CD14-positive monocyte (primary cell): ENCODE data around the gene QPCTL. TPM values are rescaled to one million over a fixed set of nuclear protein-coding genes. Genes with fewer than 3 reads are reported as not detected.
A peak's percentile ranks its signal among the peaks of the same experiment; 100 is the strongest.
"Not testable (repeated sequence)": the region's sequence is repeated elsewhere in the genome, so short reads cannot be mapped to it uniquely, and the experiment has no call there.

ENCODE experiments used
- DNase-seq, 3 donors: peaks; one replicate each; pipeline ENCODE4 v3.0.0-alpha.2; 2011 to 2022
- H2AFZ ChIP-seq: 2 replicates; pipeline ENCODE4 v1.6.0; 2012; ENCODE audit warnings: mild to moderate bottlenecking, low read depth, low read length, inconsistent platforms; ENCODE audit not compliant: insufficient read depth, poor library complexity, severe bottlenecking
- H3K27ac ChIP-seq, 2 donors: 1 replicate in 1 of 2; 2 replicates in 1 of 2; pipeline ENCODE4 v1.5.1; 2012 to 2013; ENCODE audit warnings: low read length in 2 of 2, control low read depth in 1 of 2, inconsistent platforms in 1 of 2, low read depth in 1 of 2, mild to moderate bottlenecking in 1 of 2
- H3K27me3 ChIP-seq, 2 donors: one replicate each; pipeline versions ENCODE4 v1.6.0 to v1.6.1; 2011 to 2013; ENCODE audit warnings: low read length in 2 of 2; ENCODE audit not compliant: control insufficient read depth in 2 of 2, insufficient read depth in 2 of 2
- H3K36me3 ChIP-seq, 2 donors: replicated peaks in 1 of 2; 1 replicate in 1 of 2; 2 replicates in 1 of 2; pipeline versions ENCODE4 v1.5.1 to v1.6.1; 2012 to 2013; ENCODE audit warnings: low read length in 2 of 2, control low read depth in 1 of 2, inconsistent platforms in 1 of 2, mild to moderate bottlenecking in 1 of 2; ENCODE audit not compliant: insufficient read depth in 2 of 2, control insufficient read depth in 1 of 2
- H3K4me1 ChIP-seq, 2 donors: 1 replicate in 1 of 2; 2 replicates in 1 of 2; pipeline versions ENCODE4 v1.5.1 to v1.6.1; 2012 to 2013; ENCODE audit warnings: low read length in 2 of 2, control low read depth in 1 of 2, inconsistent platforms in 1 of 2, mild to moderate bottlenecking in 1 of 2, moderate library complexity in 1 of 2; ENCODE audit not compliant: insufficient read depth in 2 of 2, control insufficient read depth in 1 of 2
- H3K4me2 ChIP-seq: replicated peaks from 2 replicates; pipeline ENCODE3; 2012; ENCODE audit warnings: low read length, moderate library complexity, mild to moderate bottlenecking; ENCODE audit not compliant: poor library complexity, severe bottlenecking; ENCODE audit errors: extremely low read depth
- H3K4me3 ChIP-seq, 3 experiments: fragments of 200-600 bp in 1 of 3; sonication (generic) in 1 of 3; replicated peaks in 1 of 3; 1 replicate in 2 of 3; 2 replicates in 1 of 3; pipeline ENCODE4 v1.5.1; 2011 to 2013; ENCODE audit warnings: low read length in 3 of 3, mild to moderate bottlenecking in 3 of 3, control low read depth in 2 of 3, low read depth in 2 of 3, inconsistent platforms in 1 of 3, moderate library complexity in 1 of 3
- H3K79me2 ChIP-seq: 2 replicates; pipeline ENCODE4 v1.6.0; 2012; ENCODE audit warnings: mild to moderate bottlenecking, control low read depth, inconsistent platforms, low read length, moderate library complexity; ENCODE audit not compliant: insufficient read depth
- H3K9ac ChIP-seq: 2 replicates; pipeline ENCODE4 v1.6.0; 2017; ENCODE audit warnings: low read length, mild to moderate bottlenecking; ENCODE audit not compliant: insufficient read depth, poor library complexity, severe bottlenecking
- H3K9me3 ChIP-seq, 2 donors: replicated peaks in 1 of 2; 1 replicate in 1 of 2; 2 replicates in 1 of 2; pipeline versions ENCODE4 v1.5.1 to v1.6.1; 2012 to 2013; ENCODE audit warnings: low read length in 2 of 2, control low read depth in 1 of 2; ENCODE audit not compliant: control insufficient read depth in 1 of 2, insufficient read depth in 1 of 2
- H4K20me1 ChIP-seq: 2 replicates; pipeline ENCODE4 v1.6.0; 2012; ENCODE audit warnings: mild to moderate bottlenecking, low read length, control low read depth, moderate library complexity; ENCODE audit not compliant: insufficient read depth
- H3K27ac Mint-ChIP-seq, 7 donors: one replicate each; pipeline ENCODE4 v1.8.0; 2020; ENCODE audit warnings: mild to moderate bottlenecking in 7 of 7, mixed read lengths in 7 of 7, moderate library complexity in 6 of 7, inconsistent platforms in 2 of 7
- H3K27me3 Mint-ChIP-seq, 3 donors: one replicate each; pipeline ENCODE4 v1.8.0; 2021 to 2022; ENCODE audit warnings: low read depth in 3 of 3, mild to moderate bottlenecking in 3 of 3, mixed read lengths in 3 of 3, moderate library complexity in 3 of 3, inconsistent platforms in 1 of 3
- H3K36me3 Mint-ChIP-seq, 2 donors: one replicate each; pipeline ENCODE4 v1.8.0; 2020; ENCODE audit warnings: mixed read lengths in 2 of 2, inconsistent platforms in 1 of 2, mild to moderate bottlenecking in 1 of 2
- H3K4me1 Mint-ChIP-seq: one replicate; pipeline ENCODE4 v1.8.0; 2020; ENCODE audit warnings: mild to moderate bottlenecking, mixed read lengths
- H3K4me3 Mint-ChIP-seq, 2 donors: one replicate each; pipeline ENCODE4 v1.8.0; 2020; ENCODE audit warnings: mild to moderate bottlenecking in 2 of 2, mixed read lengths in 2 of 2, moderate library complexity in 1 of 2
- H3K9me3 Mint-ChIP-seq, 7 donors: one replicate each; pipeline ENCODE4 v1.8.0; 2020 to 2022; ENCODE audit warnings: mixed read lengths in 7 of 7, mild to moderate bottlenecking in 6 of 7, moderate library complexity in 6 of 7, inconsistent platforms in 2 of 7
- CTCF ChIP-seq: fragments of 200-600 bp; IDR thresholded peaks from one replicate; pipeline ENCODE4 v1.8.0; 2022; ENCODE audit warnings: antibody characterized with exemption, mild to moderate bottlenecking
- WGBS: methylation state at CpG from one replicate; pipeline ENCODE4 v1.1.5; 2013; ENCODE audit warnings: missing lambda C conversion rate; ENCODE audit not compliant: insufficient coverage; 5-methylcytosine and 5-hydroxymethylcytosine counted together
- intact Hi-C, 2 donors: fragments of 100-400 bp; cut with micrococcal nuclease; formaldehyde crosslinking; loops; one replicate each; pipeline versions ENCODE4 v1.15.0 to v1.15.1; 2023
- polyA plus RNA-seq, 3 donors: library from polyadenylated mRNA; depleted of rRNA in 1 of 3; unstranded in 2 of 3; stranded (reverse) in 1 of 3; fragments of 300-500 nt in 2 of 3; fragments of >200 nt in 1 of 3; fragmentation: Illumina TruSeq in 2 of 3; gene quantifications; 1 replicate in 2 of 3; 2 replicates in 1 of 3; pipeline ENCODE4 v1.2.3, GENCODE V29; 2012 to 2021

QPCTL gene
- polyA plus RNA-seq, 3 donors: 0.46 to 3.0 (median 0.90) TPM

GRCh38 chr19:45747513-45747912, 55.0 kb downstream of the QPCTL start:
- intact Hi-C loops: no loop called here
- H3K4me3 Mint-ChIP-seq: peak overlapping the region in 1 of 2 donors; percentile 17
- Histone ChIP-seq H3K9me3 (no peaks in the 10 kb centered on the region), H3K27ac (no peak overlapping the region), H3K4me1 (no peaks in the 10 kb centered on the region), H3K36me3 (no peaks in the 10 kb centered on the region), H2AFZ (no peak overlapping the region), H3K4me2 (no peak overlapping the region), H4K20me1 (no peaks in the 10 kb centered on the region), H3K9ac (no peak overlapping the region), H3K27me3 (peaks cover 0 to 15% of the 10 kb centered on the region in 2 donors), H3K79me2 (no peaks in the 10 kb centered on the region), H3K4me3 (no peak overlapping the region)
- H3K9me3 Mint-ChIP-seq: peaks cover 0 to 2% (median 0%) of the 10 kb centered on the region in 7 donors
- whole genome bisulfite sequencing: 95% methylated on average over 2 of the region's 5 CpGs
- no peak overlapping the region for H3K27ac Mint-ChIP-seq
- no peak for DNase-seq
- H3K4me1 Mint-ChIP-seq: no peaks in the 10 kb centered on the region
- no peak for TF ChIP-seq CTCF
- H3K27me3 Mint-ChIP-seq: peaks cover 37 to 53% (median 42%) of the 10 kb centered on the region in 3 donors
- H3K36me3 Mint-ChIP-seq: no peaks in the 10 kb centered on the region

GRCh38 chr19:45751483-45751882, 59.0 kb downstream of the QPCTL start:
- H3K9ac ChIP-seq, H3K4me1 Mint-ChIP-seq, H3K4me2 ChIP-seq, H3K27ac ChIP-seq, H3K79me2 ChIP-seq, H3K27me3 ChIP-seq, H3K4me3 ChIP-seq, H3K9me3 Mint-ChIP-seq, H4K20me1 ChIP-seq, H3K27ac Mint-ChIP-seq, DNase-seq, H3K36me3 Mint-ChIP-seq, intact Hi-C loops, H3K4me1 ChIP-seq, H2AFZ ChIP-seq, H3K36me3 ChIP-seq, H3K9me3 ChIP-seq, H3K4me3 Mint-ChIP-seq: not testable (repeated sequence)
- H3K27me3 Mint-ChIP-seq: peaks cover 29 to 44% (median 40%) of the 10 kb centered on the region in 3 donors
- WGBS: no CpG with 5 or more reads among the region's 10 CpGs
